HCT116 (cell line): ENCODE measurements around the gene ATXN1. TPM values are rescaled to one million over a fixed set of nuclear protein-coding genes. Genes with fewer than 3 reads are reported as not detected.

Source experiments
- ATAC-seq: fragments of 200-7000 bp; cut with Tn5 transposase; 2 replicates; pipeline ENCODE4 v1.9.1; 2020; ENCODE audit warnings: mild to moderate bottlenecking, moderate library complexity
- BruUV-seq: library from RNA; stranded (reverse); fragments of 400-500 nt; replicated peaks from 2 replicates; lab custom pipeline; 2021; lab: Mats Ljungman, UMichigan
- CTCF ChIA-PET: fragments of 300-600 bp; sonication (Branson Sonifier 250); formaldehyde crosslinking; loops from one replicate; lab custom pipeline; 2021; ENCODE audit warnings: antibody characterized with exemption; lab: Charles Lee
- POLR2A ChIA-PET: fragments of 300-600, 350-600 bp; sonication (Branson Sonifier 250); formaldehyde crosslinking; loops from one replicate; lab custom pipeline; 2021; ENCODE audit warnings: antibody characterized with exemption; lab: Charles Lee
- RAD21 ChIA-PET, 2 experiments: fragments of 300-600 bp; sonication (Branson Sonifier 250); formaldehyde crosslinking; loops; one replicate each; lab custom pipeline; 2023; ENCODE audit warnings: low total read pairs in 2 of 2; ENCODE audit not compliant: uncharacterized antibody in 2 of 2, unreplicated experiment in 2 of 2, low non-redundant PET in 1 of 2; lab: Charles Lee
- DNase-seq: peaks from one replicate; pipeline ENCODE4 v3.0.0-alpha.2; 2010; ENCODE audit warnings: low read depth, low spot score
- H2AFZ ChIP-seq: fragments of 200-600 bp; shearing (Covaris generic), sonication (generic); 2 replicates; pipeline ENCODE4 v1.6.1; 2017; ENCODE audit warnings: low read depth, mixed run types, mixed read lengths, antibody characterized with exemption, low read length; ENCODE audit not compliant: poor library complexity, severe bottlenecking
- H3K27ac ChIP-seq: 2 replicates; pipeline ENCODE4 v1.5.1; 2012; ENCODE audit warnings: low read depth, low read length
- H3K27me3 ChIP-seq: fragments of 200-600 bp; sonication (generic); 2 replicates; pipeline ENCODE4 v1.6.1; 2016; ENCODE audit warnings: mixed run types, low read length, mixed read lengths; ENCODE audit not compliant: insufficient read depth
- H3K36me3 ChIP-seq, 2 experiments: fragments of 200-500 bp in 1 of 2; fragments of 200-600 bp in 1 of 2; sonication (Bioruptor generic) in 1 of 2; sonication (generic) in 1 of 2; 2 replicates each; pipeline versions ENCODE4 v1.5.1 to v1.6.1; 2014 to 2016; ENCODE audit warnings: low read length in 2 of 2, inconsistent platforms in 1 of 2, mixed read lengths in 1 of 2, mixed run types in 1 of 2; ENCODE audit not compliant: insufficient read depth in 2 of 2, control insufficient read depth in 1 of 2
- H3K4me1 ChIP-seq, 2 experiments: fragments of 200-600 bp in 1 of 2; sonication (generic) in 1 of 2; 2 replicates each; pipeline versions ENCODE4 v1.5.1 to v1.6.1; 2012 to 2017; ENCODE audit warnings: low read length in 2 of 2, inconsistent platforms in 1 of 2, mild to moderate bottlenecking in 1 of 2, mixed read lengths in 1 of 2, mixed run types in 1 of 2, moderate library complexity in 1 of 2; ENCODE audit not compliant: insufficient read depth in 2 of 2, control insufficient read depth in 1 of 2
- H3K4me2 ChIP-seq: fragments of 200-600 bp; sonication (generic); 2 replicates; pipeline ENCODE4 v1.6.1; 2017; ENCODE audit warnings: mixed run types, low read length, mixed read lengths
- H3K4me3 ChIP-seq, 2 experiments: fragments of 200-600 bp in 1 of 2; sonication (generic) in 1 of 2; replicated peaks in 1 of 2; 2 replicates each; pipeline ENCODE4 v1.5.1; 2011 to 2016; ENCODE audit warnings: low read length in 2 of 2, control low read depth in 1 of 2, low read depth in 1 of 2, mild to moderate bottlenecking in 1 of 2, mixed read lengths in 1 of 2, mixed run types in 1 of 2
- H3K79me2 ChIP-seq: fragments of 200-600 bp; sonication (generic); 2 replicates; pipeline ENCODE4 v1.6.1; 2017; ENCODE audit warnings: mild to moderate bottlenecking, mixed run types, low read length, moderate library complexity, mixed read lengths; ENCODE audit not compliant: insufficient read depth
- H3K9ac ChIP-seq: fragments of 200-600 bp; sonication (generic); 2 replicates; pipeline ENCODE4 v1.6.1; 2016; ENCODE audit warnings: low read length, mixed read lengths
- H3K9me2 ChIP-seq: fragments of 200-600 bp; sonication (generic), shearing (Covaris generic); 2 replicates; pipeline ENCODE4 v1.6.1; 2017; ENCODE audit warnings: mixed run types, mild to moderate bottlenecking, moderate library complexity; ENCODE audit not compliant: insufficient read depth
- H3K9me3 ChIP-seq, 2 experiments: fragments of 200-500 bp in 1 of 2; fragments of 200-600 bp in 1 of 2; sonication (Bioruptor generic) in 1 of 2; sonication (generic) in 1 of 2; 2 replicates each; pipeline ENCODE4 v1.6.1; 2014 to 2017; ENCODE audit warnings: low read length in 2 of 2, mixed read lengths in 2 of 2, inconsistent platforms in 1 of 2, low read depth in 1 of 2, mild to moderate bottlenecking in 1 of 2, mixed run types in 1 of 2, moderate library complexity in 1 of 2; ENCODE audit not compliant: control insufficient read depth in 1 of 2, insufficient read depth in 1 of 2
- H4K20me1 ChIP-seq: fragments of 200-600 bp; sonication (generic), shearing (Covaris generic); 2 replicates; pipeline ENCODE4 v1.6.1; 2017; ENCODE audit warnings: mixed run types, mild to moderate bottlenecking, moderate library complexity; ENCODE audit not compliant: insufficient read depth
- CEBPB ChIP-seq: IDR thresholded peaks from 2 replicates; pipeline ENCODE4 v1.6.1; 2012; ENCODE audit warnings: low read depth
- EGR1 ChIP-seq: IDR thresholded peaks from 2 replicates; pipeline ENCODE4 v1.6.1; 2012; ENCODE audit warnings: low read depth
- ELF1 ChIP-seq: IDR thresholded peaks from 2 replicates; pipeline ENCODE4 v1.6.1; 2012; ENCODE audit warnings: low read depth, borderline replicate concordance
- EZH2 ChIP-seq: fragments of 200-600 bp; sonication (generic); IDR thresholded peaks from 2 replicates; pipeline ENCODE4 v1.6.1; 2017; ENCODE audit warnings: antibody characterized with exemption, mixed run types
- EZH2phosphoT487 ChIP-seq: fragments of 200-600 bp; IDR thresholded peaks from 2 replicates; pipeline ENCODE4 v1.6.1; 2018; ENCODE audit warnings: antibody characterized with exemption, borderline replicate concordance
- FOSL1 ChIP-seq: IDR thresholded peaks from 2 replicates; pipeline ENCODE4 v1.6.1; 2012; ENCODE audit warnings: low read depth
- RAD21 ChIP-seq: IDR thresholded peaks from 2 replicates; pipeline ENCODE4 v1.6.1; 2012; ENCODE audit warnings: low read depth, mild to moderate bottlenecking
- ZBTB33 ChIP-seq: IDR thresholded peaks from 2 replicates; pipeline ENCODE4 v1.6.1; 2011; ENCODE audit warnings: mild to moderate bottlenecking, low read length, moderate library complexity; ENCODE audit not compliant: insufficient replicate concordance; ENCODE audit errors: extremely low read depth
- ZNF274 ChIP-seq: fragments of 200-500 bp; sonication (Bioruptor generic); IDR thresholded peaks from 2 replicates; pipeline ENCODE4 v1.6.1; 2014; ENCODE audit warnings: mild to moderate bottlenecking, low read depth, low read length, inconsistent platforms
- intact Hi-C: fragments of 100-400 bp; cut with micrococcal nuclease; formaldehyde crosslinking; loops from 2 replicates; pipeline ENCODE4 v1.10.0; 2022
- total RNA-seq: library from RNA; stranded (reverse); gene quantifications from one replicate; pipeline ENCODE4 v1.2.1, GENCODE V29; 2021; ENCODE audit not compliant: unreplicated experiment
- TF ChIP-seq, protein P1 (sequence below): IDR thresholded peaks from 2 replicates; pipeline ENCODE4 v1.6.1; 2012
- TF ChIP-seq, protein P2 (sequence below): IDR thresholded peaks from 2 replicates; pipeline ENCODE4 v1.6.1; 2012; ENCODE audit warnings: low read depth
- TF ChIP-seq, protein P3 (sequence below): IDR thresholded peaks from 2 replicates; pipeline ENCODE4 v1.6.1; 2012

Gene ATXN1
- total RNA-seq, 1 experiment from 2014 or later = 21.0 TPM

GRCh38 chr6:16585805-16586204 is 175.5 kb downstream of the ATXN1 start:
- Histone ChIP-seq H3K9ac (no peak overlapping the region), H3K4me2 (no peak overlapping the region), H3K9me3 (no peaks in the 10 kb centered on the region), H3K79me2 (no peaks in the 10 kb centered on the region), H4K20me1 (no peaks in the 10 kb centered on the region), H3K36me3 (no peaks in the 10 kb centered on the region), H2AFZ (no peak overlapping the region), H3K9me2 (no peaks in the 10 kb centered on the region), H3K4me1 (no peaks in the 10 kb centered on the region), H3K27me3 (no peaks in the 10 kb centered on the region), H3K27ac (no peak overlapping the region), H3K4me3 (no peak overlapping the region)
- ChIA-PET CTCF (no interaction called here), POLR2A (no interaction called here), RAD21 (no interaction called here)
- ATAC-seq = no peak
- intact Hi-C loops = no loop called here
- no peak for DNase-seq
- BruUV-seq = no TSS peak
- TF ChIP-seq EZH2phosphoT487 (no peak), FOSL1 (no peak)
- TF ChIP-seq, protein P1, sequence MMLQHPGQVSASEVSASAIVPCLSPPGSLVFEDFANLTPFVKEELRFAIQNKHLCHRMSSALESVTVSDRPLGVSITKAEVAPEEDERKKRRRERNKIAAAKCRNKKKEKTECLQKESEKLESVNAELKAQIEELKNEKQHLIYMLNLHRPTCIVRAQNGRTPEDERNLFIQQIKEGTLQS = no peak

- no peaks in the 10 kb centered on the region for H3K27me3 ChIP-seq
- intact Hi-C loops = no loop called here
- no peaks in the 10 kb centered on the region for H4K20me1 ChIP-seq
- ChIA-PET CTCF (no interaction called here), POLR2A (interaction anchor here (1.0 kb wide), 1 partner anchor 63 kb away, joined by 3 read pairs; no protein-coding TSS in a partner anchor), RAD21 (no interaction called here)
- H3K4me3 ChIP-seq = no peak overlapping the region
- no peak overlapping the region for H3K27ac ChIP-seq
- TF ChIP-seq ELF1 (no peak), CEBPB (no peak), ZBTB33 (no peak), EZH2 (no peak), EGR1 (no peak), ZNF274 (no peak), RAD21 (no peak)
- TF ChIP-seq, protein P2, sequence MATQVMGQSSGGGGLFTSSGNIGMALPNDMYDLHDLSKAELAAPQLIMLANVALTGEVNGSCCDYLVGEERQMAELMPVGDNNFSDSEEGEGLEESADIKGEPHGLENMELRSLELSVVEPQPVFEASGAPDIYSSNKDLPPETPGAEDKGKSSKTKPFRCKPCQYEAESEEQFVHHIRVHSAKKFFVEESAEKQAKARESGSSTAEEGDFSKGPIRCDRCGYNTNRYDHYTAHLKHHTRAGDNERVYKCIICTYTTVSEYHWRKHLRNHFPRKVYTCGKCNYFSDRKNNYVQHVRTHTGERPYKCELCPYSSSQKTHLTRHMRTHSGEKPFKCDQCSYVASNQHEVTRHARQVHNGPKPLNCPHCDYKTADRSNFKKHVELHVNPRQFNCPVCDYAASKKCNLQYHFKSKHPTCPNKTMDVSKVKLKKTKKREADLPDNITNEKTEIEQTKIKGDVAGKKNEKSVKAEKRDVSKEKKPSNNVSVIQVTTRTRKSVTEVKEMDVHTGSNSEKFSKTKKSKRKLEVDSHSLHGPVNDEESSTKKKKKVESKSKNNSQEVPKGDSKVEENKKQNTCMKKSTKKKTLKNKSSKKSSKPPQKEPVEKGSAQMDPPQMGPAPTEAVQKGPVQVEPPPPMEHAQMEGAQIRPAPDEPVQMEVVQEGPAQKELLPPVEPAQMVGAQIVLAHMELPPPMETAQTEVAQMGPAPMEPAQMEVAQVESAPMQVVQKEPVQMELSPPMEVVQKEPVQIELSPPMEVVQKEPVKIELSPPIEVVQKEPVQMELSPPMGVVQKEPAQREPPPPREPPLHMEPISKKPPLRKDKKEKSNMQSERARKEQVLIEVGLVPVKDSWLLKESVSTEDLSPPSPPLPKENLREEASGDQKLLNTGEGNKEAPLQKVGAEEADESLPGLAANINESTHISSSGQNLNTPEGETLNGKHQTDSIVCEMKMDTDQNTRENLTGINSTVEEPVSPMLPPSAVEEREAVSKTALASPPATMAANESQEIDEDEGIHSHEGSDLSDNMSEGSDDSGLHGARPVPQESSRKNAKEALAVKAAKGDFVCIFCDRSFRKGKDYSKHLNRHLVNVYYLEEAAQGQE = no peak
- TF ChIP-seq, protein P1 = no peak
- TF ChIP-seq, protein P3, sequence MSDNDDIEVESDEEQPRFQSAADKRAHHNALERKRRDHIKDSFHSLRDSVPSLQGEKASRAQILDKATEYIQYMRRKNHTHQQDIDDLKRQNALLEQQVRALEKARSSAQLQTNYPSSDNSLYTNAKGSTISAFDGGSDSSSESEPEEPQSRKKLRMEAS = no peak
- DNase-seq = no peak
- no peaks in the 10 kb centered on the region for H3K9me2 ChIP-seq
- no peak overlapping the region for H2AFZ ChIP-seq
- H3K9ac ChIP-seq = no peak overlapping the region
- H3K36me3 ChIP-seq = no peaks in the 10 kb centered on the region
- no peaks in the 10 kb centered on the region for H3K4me1 ChIP-seq
- BruUV-seq = no TSS peak
- H3K4me2 ChIP-seq = no peak overlapping the region
- H3K9me3 ChIP-seq = no peaks in the 10 kb centered on the region
- H3K79me2 ChIP-seq = no peaks in the 10 kb centered on the region
- ATAC-seq = no peak
Observed at GRCh38 chr6:16583144-16583762, 178.0 kb downstream of the ATXN1 start.
